Activated T-cell treated with anti-CD3 and anti-CD28 coated beads, Interleukin-2, amount 50 U/mL, for 4 hours (primary cell): Measurements from ENCODE around the gene NCMAP. TPM values are rescaled to one million over a fixed set of nuclear protein-coding genes. Genes with fewer than 3 reads are reported as not detected.
A peak's percentile ranks its signal among the peaks of the same experiment; 100 is the strongest.

Experiments
- ATAC-seq, 2 donors: fragments of 200-7000 bp; cut with Tn5 transposase; one replicate each; pipeline ENCODE4 v1.10.0; 2021
- DNase-seq: peaks from one replicate; pipeline ENCODE4 v3.0.0-alpha.2; 2020
- H3K27me3 Mint-ChIP-seq: one replicate; pipeline ENCODE4 v1.8.0; 2021; ENCODE audit warnings: low read depth, mixed read lengths
- H3K36me3 Mint-ChIP-seq: one replicate; pipeline ENCODE4 v1.8.0; 2022; ENCODE audit warnings: mixed read lengths; ENCODE audit not compliant: insufficient read depth
- H3K4me1 Mint-ChIP-seq: one replicate; pipeline ENCODE4 v1.8.0; 2021; ENCODE audit warnings: low read depth, mixed read lengths
- H3K4me3 Mint-ChIP-seq: one replicate; pipeline ENCODE4 v1.8.0; 2021; ENCODE audit warnings: mild to moderate bottlenecking, moderate library complexity, mixed read lengths
- H3K9me3 Mint-ChIP-seq: one replicate; pipeline ENCODE4 v1.8.0; 2021; ENCODE audit warnings: mixed read lengths
- total RNA-seq, 3 donors: library from RNA; stranded (reverse); gene quantifications; one replicate each; pipeline ENCODE4 v1.2.1, GENCODE V29; 2021

Gene NCMAP
- total RNA-seq, 3 donors from 2014 or later, result 0.08 to 0.10 TPM; not detected in 1

GRCh38 chr1:24551960-24552571 is 3.8 kb upstream of the NCMAP start:
- ATAC-seq, result no peak
- H3K4me1 Mint-ChIP-seq, result peaks cover 14% of the 10 kb centered on the region
- no peak overlapping the region for H3K4me3 Mint-ChIP-seq
- no peaks in the 10 kb centered on the region for H3K36me3 Mint-ChIP-seq
- H3K27me3 Mint-ChIP-seq, result peaks cover 5% of the 10 kb centered on the region
- H3K9me3 Mint-ChIP-seq, result no peaks in the 10 kb centered on the region
- DNase-seq, result no peak

GRCh38 chr1:24553931-24554330 is 2.0 kb upstream of the NCMAP start:
- peaks cover 14% of the 10 kb centered on the region for H3K4me1 Mint-ChIP-seq
- ATAC-seq (no peak), DNase-seq (no peak)
- no peaks in the 10 kb centered on the region for H3K9me3 Mint-ChIP-seq
- no peak overlapping the region for H3K4me3 Mint-ChIP-seq
- no peaks in the 10 kb centered on the region for H3K36me3 Mint-ChIP-seq
- H3K27me3 Mint-ChIP-seq, result peaks cover 14% of the 10 kb centered on the region

DNA sequence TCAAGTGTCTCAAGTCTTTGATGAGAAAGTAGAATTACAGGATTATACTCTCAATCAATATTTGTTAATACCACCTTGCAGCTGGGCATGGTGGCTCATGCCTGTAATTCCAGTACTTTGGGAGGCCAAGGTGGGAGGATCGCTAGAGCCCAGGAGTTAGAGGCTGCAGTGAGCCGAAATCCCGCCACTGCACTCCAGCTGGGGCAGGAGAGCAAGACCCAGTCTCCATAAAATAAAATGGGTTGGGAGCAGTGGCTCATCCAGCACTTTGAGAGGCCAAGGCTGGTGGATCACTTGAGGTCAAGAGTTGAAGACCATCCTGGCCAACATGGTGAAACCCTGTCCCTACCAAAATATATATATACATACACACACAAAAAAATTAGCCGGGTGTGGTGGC is 1.2 kb upstream of the NCMAP start:
- Mint-ChIP-seq H3K4me1 (peaks cover 14% of the 10 kb centered on the region), H3K27me3 (peaks cover 14% of the 10 kb centered on the region), H3K4me3 (no peak overlapping the region), H3K9me3 (no peaks in the 10 kb centered on the region), H3K36me3 (no peaks in the 10 kb centered on the region)
- no peak for ATAC-seq
- no peak for DNase-seq

DNA sequence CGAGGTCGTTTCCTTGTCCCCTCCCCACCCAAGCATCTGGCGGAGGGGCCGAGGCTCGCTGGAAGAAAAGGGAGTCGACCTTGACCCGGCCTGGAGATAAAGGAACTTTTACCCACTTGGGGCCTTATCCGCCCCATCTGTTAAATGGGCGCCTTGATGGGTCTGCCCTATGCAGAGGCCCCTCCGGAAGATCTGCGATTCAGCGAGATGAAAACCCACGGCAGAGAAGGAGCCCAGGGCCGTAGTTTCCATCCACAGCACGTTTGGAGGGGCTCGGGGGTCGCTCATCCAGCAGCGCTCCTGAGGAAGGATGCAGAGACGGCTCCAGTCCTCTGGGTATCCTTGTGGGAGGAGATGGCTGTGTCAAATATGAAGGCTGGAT is 518 bp downstream of the NCMAP start:
- Mint-ChIP-seq H3K36me3 (no peaks in the 10 kb centered on the region), H3K27me3 (peaks cover 18% of the 10 kb centered on the region), H3K9me3 (no peaks in the 10 kb centered on the region), H3K4me1 (peaks cover 14% of the 10 kb centered on the region), H3K4me3 (peak overlapping the region; percentile 63)
- DNase-seq (no peak), ATAC-seq (no peak)

- DNase-seq (no peak), ATAC-seq (no peak)
- Mint-ChIP-seq H3K4me3 (no peak overlapping the region), H3K4me1 (peaks cover 14% of the 10 kb centered on the region), H3K9me3 (no peaks in the 10 kb centered on the region), H3K36me3 (no peaks in the 10 kb centered on the region), H3K27me3 (peaks cover 18% of the 10 kb centered on the region)
Observed at GRCh38 chr1:24557220-24557619, 1.3 kb downstream of the NCMAP start.

DNA sequence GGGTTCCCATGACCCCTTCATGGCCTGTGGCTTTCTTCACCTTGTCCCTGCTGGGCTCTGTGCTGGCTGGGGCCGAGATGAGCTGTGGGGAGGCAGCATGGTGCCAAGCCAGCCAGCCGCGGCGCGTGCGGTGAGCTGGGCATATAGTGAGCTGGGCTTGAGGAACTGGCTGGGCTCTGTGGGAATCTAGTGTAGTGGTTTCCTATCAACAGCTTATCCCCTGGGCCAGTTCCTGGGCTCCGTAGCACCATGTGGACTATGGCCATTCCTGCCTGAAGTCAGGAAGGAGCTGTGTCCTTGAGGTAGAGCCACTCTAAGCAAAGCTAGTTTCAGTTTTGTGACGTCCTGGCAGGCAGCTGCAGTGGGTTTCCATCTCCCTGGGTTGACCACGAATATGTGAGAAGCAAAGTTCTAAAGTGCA is 1.8 kb downstream of the NCMAP start:
- Mint-ChIP-seq H3K4me3 (no peak overlapping the region), H3K27me3 (peaks cover 18% of the 10 kb centered on the region), H3K9me3 (no peaks in the 10 kb centered on the region), H3K4me1 (peaks cover 14% of the 10 kb centered on the region), H3K36me3 (no peaks in the 10 kb centered on the region)
- DNase-seq, result no peak
- ATAC-seq, result no peak

- H3K36me3 Mint-ChIP-seq, result no peaks in the 10 kb centered on the region
- DNase-seq (no peak), ATAC-seq (no peak)
- no peak overlapping the region for H3K4me3 Mint-ChIP-seq
- H3K9me3 Mint-ChIP-seq, result no peaks in the 10 kb centered on the region
- H3K27me3 Mint-ChIP-seq, result peaks cover 18% of the 10 kb centered on the region
- H3K4me1 Mint-ChIP-seq, result peaks cover 15% of the 10 kb centered on the region
Observed at GRCh38 chr1:24558455-24558854, 2.6 kb downstream of the NCMAP start.

DNA sequence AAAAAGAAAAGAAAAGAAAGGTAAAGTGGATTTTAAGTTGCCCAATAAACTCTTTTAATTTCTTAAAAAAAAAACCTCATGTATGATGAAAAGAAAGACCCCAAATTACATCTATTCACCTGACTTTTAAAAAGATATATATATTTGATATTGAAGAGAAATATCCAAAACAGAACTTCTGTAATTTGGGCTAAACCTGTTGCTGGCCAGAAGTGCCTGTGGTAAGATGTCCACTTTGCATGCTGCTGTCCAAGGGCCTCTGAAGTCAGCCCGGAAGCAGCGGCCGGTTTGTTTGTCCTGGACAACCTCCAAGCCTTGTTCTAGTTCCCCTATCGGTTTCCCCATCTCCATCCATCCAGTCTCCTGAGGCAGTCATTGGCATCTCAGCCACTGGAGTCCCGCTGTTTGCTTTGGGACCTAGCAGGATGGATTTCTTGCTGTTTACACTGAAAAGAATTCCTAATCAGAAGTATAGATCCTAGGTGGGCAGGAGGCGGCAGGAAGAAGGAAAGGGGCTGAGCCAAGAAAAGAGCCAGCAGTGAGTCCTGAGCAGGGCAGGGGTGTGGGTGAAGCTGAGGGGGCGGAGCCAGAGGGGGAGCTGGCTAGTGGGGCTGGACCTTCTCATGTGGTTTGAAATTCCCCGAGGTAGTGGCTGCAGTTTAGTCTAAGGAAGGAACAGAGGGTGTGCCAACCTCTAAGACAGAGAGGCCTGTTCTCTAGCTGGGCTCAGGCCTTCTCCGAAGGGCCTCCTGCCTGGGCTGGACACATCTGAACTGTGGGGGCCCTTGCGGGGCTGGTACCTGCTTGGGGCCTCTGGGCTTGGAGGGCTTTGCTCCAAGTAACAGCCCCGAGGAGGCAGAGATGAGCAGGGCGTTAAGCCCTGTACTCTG is 3.3 kb downstream of the NCMAP start:
- Mint-ChIP-seq H3K4me3 (no peak overlapping the region), H3K4me1 (peaks cover 15% of the 10 kb centered on the region), H3K9me3 (no peaks in the 10 kb centered on the region), H3K36me3 (no peaks in the 10 kb centered on the region), H3K27me3 (peaks cover 18% of the 10 kb centered on the region)
- ATAC-seq (no peak), DNase-seq (no peak)

DNA sequence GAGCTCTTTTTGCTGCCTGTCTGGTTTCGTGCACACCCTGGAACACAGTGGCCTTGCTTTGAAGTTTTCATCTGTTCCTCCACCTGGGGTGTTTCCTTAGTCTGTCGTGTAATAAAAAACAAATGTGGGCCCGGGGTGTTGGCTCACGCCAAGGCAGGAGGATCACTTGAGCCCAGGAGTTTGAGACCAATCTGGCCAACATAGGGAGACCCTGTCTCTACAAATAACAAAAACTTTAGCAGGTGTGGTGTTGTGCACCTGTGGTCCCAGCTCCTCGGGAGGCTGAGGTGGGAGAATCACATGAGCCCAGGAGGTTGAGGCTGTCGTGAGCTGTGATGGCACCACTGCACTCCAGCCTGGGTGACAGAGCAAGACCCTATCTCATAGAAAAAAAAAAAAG is 4.5 kb downstream of the NCMAP start:
- Mint-ChIP-seq H3K27me3 (peaks cover 18% of the 10 kb centered on the region), H3K36me3 (no peaks in the 10 kb centered on the region), H3K4me1 (peaks cover 14% of the 10 kb centered on the region), H3K9me3 (no peaks in the 10 kb centered on the region), H3K4me3 (no peak overlapping the region)
- DNase-seq (no peak), ATAC-seq (no peak)

DNA sequence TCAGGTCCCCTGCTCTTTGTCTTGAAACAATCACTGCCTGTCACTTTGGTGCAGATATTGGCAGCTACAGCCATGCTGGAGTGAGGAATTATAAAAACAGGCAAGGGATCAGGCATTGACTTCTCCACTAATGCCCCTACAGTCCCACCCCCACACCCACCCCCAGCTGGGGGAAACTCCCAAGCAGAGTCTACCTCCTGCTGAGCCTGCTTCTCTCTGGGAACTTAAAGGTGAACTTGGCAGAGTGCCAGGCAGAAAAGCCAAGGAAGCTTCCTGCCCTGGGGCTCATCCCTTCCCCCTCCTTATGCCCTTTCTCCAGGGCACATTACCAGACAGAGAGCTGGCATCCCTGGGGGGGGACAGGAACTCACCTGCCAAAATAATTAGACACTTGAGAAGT is 6.7 kb downstream of the NCMAP start:
- Mint-ChIP-seq H3K27me3 (peaks cover 9% of the 10 kb centered on the region), H3K36me3 (no peaks in the 10 kb centered on the region), H3K4me1 (peaks cover 2% of the 10 kb centered on the region), H3K4me3 (no peak overlapping the region), H3K9me3 (no peaks in the 10 kb centered on the region)
- no peak for ATAC-seq
- no peak for DNase-seq

GRCh38 chr1:24564695-24565094 is 8.8 kb downstream of the NCMAP start:
- Mint-ChIP-seq H3K4me3 (no peak overlapping the region), H3K36me3 (no peaks in the 10 kb centered on the region), H3K4me1 (peaks cover 4% of the 10 kb centered on the region), H3K27me3 (peaks cover 4% of the 10 kb centered on the region), H3K9me3 (no peaks in the 10 kb centered on the region)
- no peak for ATAC-seq
- no peak for DNase-seq

GRCh38 chr1:24566236-24566867 is 10.5 kb downstream of the NCMAP start:
- no peak for ATAC-seq

DNA sequence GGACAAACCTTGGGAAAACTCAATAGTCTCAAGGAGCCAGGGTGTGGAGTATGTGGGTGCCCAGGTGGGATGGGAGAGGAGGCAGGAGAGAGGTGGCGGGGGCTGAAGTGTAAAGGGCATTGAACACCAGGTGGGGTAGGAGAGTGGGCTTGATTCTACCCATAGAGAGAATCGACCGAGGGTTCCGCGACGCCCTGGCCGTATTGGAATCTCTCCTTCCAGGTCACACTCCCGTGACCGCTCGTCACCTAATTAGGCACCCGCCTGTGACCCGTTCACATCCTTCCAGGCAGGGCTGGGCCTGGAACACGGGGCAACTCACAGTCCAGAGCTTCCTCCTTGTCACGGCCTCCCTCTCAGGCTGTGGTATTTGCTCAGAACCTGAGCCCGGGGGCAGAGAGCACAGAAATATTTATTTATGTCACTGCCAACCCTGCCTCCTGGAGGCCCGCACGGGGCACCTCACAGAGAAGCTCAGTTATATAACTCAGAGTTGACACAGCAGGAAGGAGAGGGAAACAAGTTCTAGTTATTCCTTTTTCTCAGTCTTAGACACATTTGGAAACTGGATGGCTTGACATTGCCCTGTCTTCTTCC is 12.0 kb downstream of the NCMAP start:
- ATAC-seq (no peak), DNase-seq (no peak)
- Mint-ChIP-seq H3K4me3 (no peak overlapping the region), H3K36me3 (no peaks in the 10 kb centered on the region), H3K9me3 (no peaks in the 10 kb centered on the region), H3K4me1 (peaks cover 2% of the 10 kb centered on the region), H3K27me3 (no peaks in the 10 kb centered on the region)

More at GRCh38 chr1:24566236-24566867, 10.5 kb downstream of the NCMAP start:
- H3K4me3 Mint-ChIP-seq, result no peak overlapping the region
- H3K9me3 Mint-ChIP-seq, result no peaks in the 10 kb centered on the region
- no peaks in the 10 kb centered on the region for H3K27me3 Mint-ChIP-seq
- no peaks in the 10 kb centered on the region for H3K36me3 Mint-ChIP-seq
- DNase-seq, result no peak
- H3K4me1 Mint-ChIP-seq, result peaks cover 4% of the 10 kb centered on the region

GRCh38 chr1:24568475-24568874 is 12.6 kb downstream of the NCMAP start:
- DNase-seq, result no peak
- Mint-ChIP-seq H3K4me1 (peaks cover 2% of the 10 kb centered on the region), H3K36me3 (no peaks in the 10 kb centered on the region), H3K27me3 (no peaks in the 10 kb centered on the region), H3K4me3 (no peak overlapping the region), H3K9me3 (no peaks in the 10 kb centered on the region)
- no peak for ATAC-seq
